Activated CD8-positive, alpha-beta memory T cell treated with anti-CD3 and anti-CD28 coated beads for 4 hours (primary cell): Measurements from ENCODE around the gene NARF.

ENCODE experiments used
- DNase-seq, 2 donors: peaks; one replicate each; pipeline ENCODE4 v3.0.0-alpha.2; 2020; ENCODE audit warnings: low read depth in 2 of 2

NARF gene

GRCh38 chr17:82433560-82434215 is 24.9 kb upstream of the NARF start:
- no peak for DNase-seq

GRCh38 chr17:82434216-82434565 is 24.4 kb upstream of the NARF start:
- DNase-seq, result no peak

- DNase-seq, result no peak
Measured at GRCh38 chr17:82435103-82435502, 23.4 kb upstream of the NARF start.

GRCh38 chr17:82435601-82436583 is 22.6 kb upstream of the NARF start:
- DNase-seq, result no peak

GRCh38 chr17:82436601-82437324 is 21.8 kb upstream of the NARF start:
- no peak for DNase-seq

- no peak for DNase-seq
Measured at GRCh38 chr17:82437325-82437668, 21.2 kb upstream of the NARF start.

- DNase-seq, result no peak
Measured at GRCh38 chr17:82438401-82439193, 19.9 kb upstream of the NARF start.

- no peak for DNase-seq
Measured at GRCh38 chr17:82439194-82439828, 19.2 kb upstream of the NARF start.

GRCh38 chr17:82439829-82440365 is 18.6 kb upstream of the NARF start:
- DNase-seq, result no peak

- DNase-seq, result no peak
Measured at GRCh38 chr17:82440469-82440981, 18.0 kb upstream of the NARF start.

GRCh38 chr17:82440991-82441627 is 17.4 kb upstream of the NARF start:
- no peak for DNase-seq

- DNase-seq, result no peak
Measured at GRCh38 chr17:82441691-82442487, 16.7 kb upstream of the NARF start.

GRCh38 chr17:82442643-82443464 is 15.7 kb upstream of the NARF start:
- DNase-seq, result no peak

GRCh38 chr17:82443465-82444283 is 14.9 kb upstream of the NARF start:
- DNase-seq, result no peak

GRCh38 chr17:82444284-82444893 is 14.2 kb upstream of the NARF start:
- DNase-seq, result no peak

- no peak for DNase-seq
Measured at GRCh38 chr17:82444941-82445521, 13.5 kb upstream of the NARF start.

- DNase-seq, result no peak
Measured at GRCh38 chr17:82445542-82445941, 13.0 kb upstream of the NARF start.
